Common myeloid progenitor, CD34-positive (primary cell): ENCODE data around the gene TOM1.
A peak's percentile ranks its signal among the peaks of the same experiment; 100 is the strongest.

Source experiments
- CTCF ChIA-PET: fragments of 350-600 bp; sonication (Branson Sonifier 250); formaldehyde crosslinking; loops from one replicate; lab custom pipeline; 2021; ENCODE audit warnings: antibody characterized with exemption; lab: Charles Lee
- POLR2A ChIA-PET: fragments of 350-600 bp; sonication (Branson Sonifier 250); formaldehyde crosslinking; loops from one replicate; lab custom pipeline; 2021; ENCODE audit warnings: antibody characterized with exemption; lab: Charles Lee
- DNase-seq, 3 donors: peaks; one replicate each; pipeline versions ENCODE4 v3.0.0 to v3.0.0-alpha.2; 2013
- H3K27ac ChIP-seq, 2 experiments: 1 replicate in 1 of 2; 2 replicates in 1 of 2; pipeline ENCODE4 v1.7.0; 2013; ENCODE audit warnings: inconsistent platforms in 2 of 2, low read length in 2 of 2, mild to moderate bottlenecking in 2 of 2, low read depth in 1 of 2, moderate library complexity in 1 of 2; ENCODE audit not compliant: severe bottlenecking in 2 of 2, insufficient read depth in 1 of 2, poor library complexity in 1 of 2
- H3K27me3 ChIP-seq, 5 experiments: replicated peaks in 2 of 5; 1 replicate in 3 of 5; 2 replicates in 2 of 5; pipeline versions ENCODE4 v1.6.1 to v1.7.0; 2013; ENCODE audit warnings: low read length in 4 of 5, mild to moderate bottlenecking in 2 of 5, moderate library complexity in 2 of 5, inconsistent platforms in 1 of 5; ENCODE audit not compliant: insufficient read depth in 5 of 5, control insufficient read depth in 4 of 5
- H3K36me3 ChIP-seq, 4 experiments: 1 replicate in 2 of 4; 2 replicates in 2 of 4; pipeline versions ENCODE4 v1.6.1 to v1.7.0; 2013; ENCODE audit warnings: low read length in 3 of 4, control low read depth in 1 of 4, mild to moderate bottlenecking in 1 of 4; ENCODE audit not compliant: control insufficient read depth in 4 of 4, insufficient read depth in 4 of 4
- H3K4me1 ChIP-seq, 4 experiments: 1 replicate in 3 of 4; 2 replicates in 1 of 4; pipeline versions ENCODE4 v1.6.1 to v1.7.1; 2013; ENCODE audit warnings: low read length in 3 of 4, mild to moderate bottlenecking in 3 of 4, control low read depth in 1 of 4, inconsistent platforms in 1 of 4, moderate library complexity in 1 of 4; ENCODE audit not compliant: control insufficient read depth in 4 of 4, insufficient read depth in 4 of 4; ENCODE audit errors: control extremely low read depth in 1 of 4
- H3K4me3 ChIP-seq, 7 experiments: 1 replicate in 4 of 7; 2 replicates in 3 of 7; pipeline versions ENCODE4 v1.5.1 to v1.7.0; 2013; ENCODE audit warnings: mild to moderate bottlenecking in 7 of 7, low read length in 6 of 7, moderate library complexity in 6 of 7, inconsistent platforms in 2 of 7, low read depth in 2 of 7, control low read depth in 1 of 7; ENCODE audit not compliant: insufficient read depth in 4 of 7, control insufficient read depth in 1 of 7; ENCODE audit errors: extremely low read depth in 1 of 7
- H3K9me3 ChIP-seq, 5 experiments: 1 replicate in 4 of 5; 2 replicates in 1 of 5; pipeline versions ENCODE4 v1.6.1 to v1.7.1; 2013; ENCODE audit warnings: low read length in 4 of 5, mild to moderate bottlenecking in 2 of 5, inconsistent platforms in 1 of 5, low read depth in 1 of 5, moderate library complexity in 1 of 5; ENCODE audit not compliant: control insufficient read depth in 4 of 5, insufficient read depth in 2 of 5; ENCODE audit errors: control extremely low read depth in 1 of 5
- WGBS: methylation state at CpG from one replicate; pipeline ENCODE4 v1.1.5; 2013; ENCODE audit not compliant: insufficient coverage; 5-methylcytosine and 5-hydroxymethylcytosine counted together

The TOM1 gene

DNA sequence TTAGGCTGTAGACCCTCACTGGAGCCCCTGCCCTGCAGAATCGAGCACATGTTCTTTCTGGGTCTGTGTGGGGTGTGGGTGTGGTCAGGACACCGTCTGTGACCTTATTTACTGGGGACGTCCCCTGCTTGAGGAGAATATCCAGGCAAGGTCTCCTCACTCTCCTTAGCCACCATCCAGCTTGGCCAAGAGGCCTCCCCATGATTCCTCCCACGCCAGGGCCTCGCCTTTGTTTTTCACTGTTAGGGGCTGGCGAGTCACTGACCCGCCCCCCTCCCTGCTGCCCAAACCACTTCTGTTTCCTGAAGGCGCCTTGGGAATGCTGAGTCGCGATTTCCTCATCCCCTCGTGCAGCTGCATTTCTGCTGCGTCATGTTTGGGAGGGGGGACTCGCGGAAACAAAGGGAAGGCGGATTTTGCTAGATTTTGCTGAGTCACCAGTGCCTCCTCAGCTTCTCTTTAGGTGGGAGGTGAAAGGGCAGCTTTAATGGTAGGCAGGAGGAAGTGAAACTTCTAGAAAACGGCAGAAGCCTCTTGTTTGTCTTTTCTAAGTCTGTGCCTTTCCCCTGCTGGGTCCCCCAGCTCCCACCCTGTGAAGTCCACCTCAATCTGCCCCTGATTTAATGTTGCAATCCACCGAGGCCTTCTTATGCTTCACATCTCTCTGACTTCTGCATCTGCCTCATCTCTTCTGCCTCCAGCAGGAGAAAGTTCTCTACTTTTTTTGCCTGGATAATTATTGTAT is 77.2 kb downstream of the TOM1 start:
- H3K36me3 ChIP-seq: no peaks in the 10 kb centered on the region
- no peaks in the 10 kb centered on the region for H3K9me3 ChIP-seq
- peak overlapping the region in 2 of 7 experiments; percentile 42 to 45 for H3K4me3 ChIP-seq
- peaks cover 0 to 8% (median 0%) of the 10 kb centered on the region in 5 experiments for H3K27me3 ChIP-seq
- POLR2A ChIA-PET: interaction anchor here (0.7 to 1.1 kb wide), 2 partner anchors 227 to 1008 kb away, joined by 5 to 6 read pairs; no protein-coding TSS in a partner anchor
- H3K4me1 ChIP-seq: peaks cover 6 to 65% (median 46%) of the 10 kb centered on the region in 4 experiments
- H3K27ac ChIP-seq: peak overlapping the region in 1 of 2 experiments; percentile 63
- CTCF ChIA-PET: interaction anchor here (0.7 to 3.7 kb wide), 4 partner anchors 12 to 34 kb away, joined by 3 to 19 read pairs (median 6); no protein-coding TSS in a partner anchor
- peak; percentile 97 to 98 (median 97) for DNase-seq
- 5% methylated on average over 9 of the region's 17 CpGs for WGBS

DNA sequence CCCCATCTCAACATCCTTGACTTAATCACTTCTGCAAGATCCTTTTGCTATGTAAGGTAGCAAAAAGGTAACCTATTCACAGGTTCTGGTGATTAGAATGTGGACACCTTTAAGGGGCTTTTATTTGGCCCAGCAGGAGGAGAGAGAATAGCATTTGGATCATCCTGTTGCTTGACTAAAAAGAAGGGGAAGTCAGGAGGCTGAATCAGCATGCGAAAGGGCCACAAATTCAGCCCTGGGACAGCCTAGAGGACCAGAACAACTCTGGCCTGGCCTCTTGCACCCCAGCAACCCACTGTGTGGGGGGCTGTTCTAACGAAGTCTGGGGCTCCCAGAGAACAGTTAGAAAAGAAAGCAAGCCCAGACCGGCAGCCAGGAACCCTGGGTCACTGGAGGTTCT is 78.0 kb downstream of the TOM1 start:
- no peak overlapping the region for H3K4me3 ChIP-seq
- 76% methylated on average over 2 of the region's 3 CpGs for WGBS
- POLR2A ChIA-PET: no interaction called here
- no peak for DNase-seq
- H3K4me1 ChIP-seq: peaks cover 6 to 60% (median 43%) of the 10 kb centered on the region in 4 experiments
- no peak overlapping the region for H3K27ac ChIP-seq
- H3K36me3 ChIP-seq: no peaks in the 10 kb centered on the region
- H3K9me3 ChIP-seq: no peaks in the 10 kb centered on the region
- H3K27me3 ChIP-seq: peaks cover 0 to 11% (median 0%) of the 10 kb centered on the region in 5 experiments
- CTCF ChIA-PET: interaction anchor here (3.7 kb wide), 1 partner anchor 33 kb away, joined by 19 read pairs; no protein-coding TSS in a partner anchor

DNA sequence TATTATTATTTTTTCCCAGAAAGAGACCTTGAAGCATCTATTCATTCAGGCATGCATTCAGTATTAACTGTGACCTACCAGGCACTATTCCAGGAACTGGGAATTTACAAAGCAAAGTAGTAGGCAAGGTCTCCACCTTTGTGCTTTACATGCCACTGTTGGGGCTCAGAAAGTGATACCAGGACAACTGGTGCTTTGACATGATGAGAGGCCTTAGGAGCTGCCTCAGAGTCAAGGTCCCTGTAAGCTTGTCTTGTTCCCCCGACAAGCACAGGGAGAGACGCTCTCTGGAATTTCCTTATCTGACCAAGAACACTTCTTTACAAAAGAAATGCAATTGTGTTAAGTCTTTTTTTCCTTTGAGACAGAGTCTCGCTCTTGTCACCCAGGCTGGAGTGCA is 78.9 kb downstream of the TOM1 start:
- Histone ChIP-seq H3K27me3 (peaks cover 0 to 17% (median 0%) of the 10 kb centered on the region in 5 experiments), H3K9me3 (no peaks in the 10 kb centered on the region), H3K36me3 (no peaks in the 10 kb centered on the region), H3K4me1 (peaks cover 6 to 60% (median 43%) of the 10 kb centered on the region in 4 experiments), H3K27ac (no peak overlapping the region), H3K4me3 (no peak overlapping the region)
- no peak for DNase-seq
- ChIA-PET CTCF (no interaction called here), POLR2A (no interaction called here)
- 100% methylated on average over 2 of the region's 3 CpGs for WGBS

DNA sequence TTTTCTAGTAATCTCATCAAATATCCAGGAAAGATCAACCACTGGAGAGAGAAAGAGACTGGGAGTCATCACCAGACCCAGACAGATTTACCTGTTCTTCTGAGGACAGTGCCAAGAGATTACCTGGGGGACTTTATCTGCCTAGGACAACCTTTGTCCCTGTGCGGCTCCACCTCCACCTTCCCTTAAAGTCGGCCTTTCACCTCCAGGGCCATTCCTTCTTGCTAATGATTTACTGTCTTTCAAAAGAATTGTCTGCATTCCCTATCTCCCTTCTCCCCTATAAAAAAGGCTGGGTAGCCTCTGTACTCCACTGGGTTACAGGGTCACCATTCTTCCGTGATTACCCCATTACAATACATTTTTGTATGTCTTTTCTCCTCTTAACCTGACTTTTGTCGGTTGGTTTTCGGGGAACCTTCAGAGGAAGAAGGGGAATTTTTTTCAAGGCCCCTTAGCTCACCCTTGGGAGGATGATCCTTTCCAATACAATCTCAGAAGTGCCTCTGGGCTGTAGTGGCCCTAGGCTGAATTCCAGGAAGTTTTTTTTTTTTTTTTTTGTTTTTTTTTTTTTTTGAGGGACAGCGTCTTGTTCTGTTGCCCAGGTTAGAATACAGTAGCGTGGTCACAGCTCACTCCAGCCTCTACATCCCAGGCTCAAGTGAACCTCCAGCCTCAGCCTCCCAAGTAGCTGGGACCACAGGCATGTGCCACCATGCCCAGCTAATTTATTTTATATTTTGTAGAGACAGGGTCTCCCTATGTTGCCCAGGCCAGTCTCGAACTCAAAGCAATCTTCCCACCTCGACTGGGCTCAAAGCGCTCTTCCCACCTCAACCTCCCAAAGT is 79.7 kb downstream of the TOM1 start:
- Histone ChIP-seq H3K27ac (no peak overlapping the region), H3K9me3 (no peaks in the 10 kb centered on the region), H3K4me1 (peaks cover 6 to 58% (median 43%) of the 10 kb centered on the region in 4 experiments), H3K27me3 (peaks cover 0 to 17% (median 0%) of the 10 kb centered on the region in 5 experiments), H3K4me3 (no peak overlapping the region), H3K36me3 (no peaks in the 10 kb centered on the region)
- WGBS: 98% methylated on average over 5 of the region's 10 CpGs
- POLR2A ChIA-PET: no interaction called here
- CTCF ChIA-PET: interaction anchor here (0.7 to 1.2 kb wide), 2 partner anchors 23 to 417 kb away, joined by 3 to 6 read pairs; no protein-coding TSS in a partner anchor
- DNase-seq: no peak

DNA sequence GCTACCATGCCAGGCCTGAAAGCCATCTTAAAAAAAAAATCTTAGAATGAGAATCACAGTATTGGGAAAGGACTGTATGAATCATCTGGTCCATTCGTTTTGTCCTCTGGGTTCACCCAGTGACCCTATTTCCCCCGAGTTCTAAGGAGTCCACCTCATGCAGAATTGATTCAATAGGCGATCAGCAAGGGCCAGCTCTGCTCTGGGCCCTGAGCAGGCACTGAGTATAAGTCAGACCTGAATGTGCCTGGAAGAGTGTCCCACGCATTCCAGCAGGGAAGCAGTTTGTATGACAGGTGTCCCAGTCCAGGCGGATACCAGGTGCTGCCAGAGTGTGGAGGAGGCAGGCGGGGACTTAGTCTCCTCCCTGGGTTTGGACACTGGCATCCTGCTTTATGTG is 80.3 kb downstream of the TOM1 start:
- peaks cover 6 to 52% (median 41%) of the 10 kb centered on the region in 4 experiments for H3K4me1 ChIP-seq
- DNase-seq: no peak
- no peaks in the 10 kb centered on the region for H3K36me3 ChIP-seq
- no peak overlapping the region for H3K4me3 ChIP-seq
- no peak overlapping the region for H3K27ac ChIP-seq
- ChIA-PET POLR2A (no interaction called here), CTCF (interaction anchor here (0.7 to 2.1 kb wide), 4 partner anchors 9 to 416 kb away, joined by 3 to 6 read pairs (median 4); no protein-coding TSS in a partner anchor)
- WGBS: 96% methylated on average over 6 of the region's 6 CpGs
- no peaks in the 10 kb centered on the region for H3K9me3 ChIP-seq
- peaks cover 0 to 17% (median 0%) of the 10 kb centered on the region in 5 experiments for H3K27me3 ChIP-seq

DNA sequence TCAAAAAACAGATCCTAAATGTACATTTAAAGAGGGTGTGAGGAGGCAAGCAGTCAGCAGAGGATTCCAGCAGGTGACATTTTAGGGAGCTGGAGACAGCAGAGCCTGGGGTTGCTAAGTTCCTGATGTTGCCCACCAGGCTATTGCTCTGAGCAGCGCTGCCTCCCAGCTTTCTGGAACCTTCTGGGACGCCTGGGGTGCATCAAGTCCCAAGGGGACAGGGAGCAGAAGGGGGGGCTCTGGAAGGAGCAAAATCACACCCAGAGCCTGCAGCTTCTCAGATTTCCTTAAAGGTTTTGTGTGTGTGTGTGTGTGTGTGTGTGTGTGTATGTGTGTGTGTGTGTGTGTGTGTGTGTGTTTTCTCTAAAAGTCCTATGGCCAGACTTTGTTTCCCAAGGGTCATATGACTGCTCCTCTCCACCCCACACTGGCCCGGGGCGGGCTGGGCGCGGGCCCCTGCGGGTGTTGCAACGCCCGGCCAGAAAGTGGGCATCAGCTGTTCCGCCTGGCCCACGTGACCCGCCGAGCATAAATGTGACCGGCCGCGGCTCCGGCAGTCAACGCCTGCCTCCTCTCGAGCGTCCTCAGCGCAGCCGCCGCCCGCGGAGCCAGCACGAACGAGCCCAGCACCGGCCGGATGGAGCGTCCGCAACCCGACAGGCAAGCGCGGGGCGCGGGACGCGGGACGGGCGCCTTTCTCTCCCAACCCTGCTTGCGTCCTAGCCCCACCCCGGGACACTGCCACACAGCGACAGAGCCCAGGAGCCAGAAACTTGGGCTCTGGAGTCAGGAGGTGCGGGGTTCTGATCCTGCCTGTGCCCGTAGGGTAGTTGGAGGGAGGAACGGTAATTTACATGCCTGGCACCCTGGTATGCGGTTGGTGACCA is 81.1 kb downstream of the TOM1 start, which contains the start of gene HMOX1:
HMOX1 (plus strand) TSS at position 560 of the 887 bp plus-strand sequence; CDS start at position 638, 78 bp downstream.
- CTCF ChIA-PET: interaction anchor here (0.6 to 2.1 kb wide), 6 partner anchors 9 to 30 kb away, joined by 3 to 6 read pairs (median 4); no protein-coding TSS in a partner anchor
- peaks cover 0 to 17% (median 0%) of the 10 kb centered on the region in 5 experiments for H3K27me3 ChIP-seq
- POLR2A ChIA-PET: no interaction called here
- H3K4me3 ChIP-seq: peak within 1 kb of the TSS in 6 of 7 experiments; percentile 30 to 72 (median 59)
- 5% methylated on average over 47 of the region's 47 CpGs for WGBS
- peak; percentile 54 to 79 (median 67) for DNase-seq
- H3K36me3 ChIP-seq: no peaks in the 10 kb centered on the region
- no peak within 1 kb of the TSS for H3K27ac ChIP-seq
- no peaks in the 10 kb centered on the region for H3K9me3 ChIP-seq
- peaks cover 6 to 44% (median 34%) of the 10 kb centered on the region in 4 experiments for H3K4me1 ChIP-seq
